ENCODE data around the gene AMT.

Gene AMT, protein sequence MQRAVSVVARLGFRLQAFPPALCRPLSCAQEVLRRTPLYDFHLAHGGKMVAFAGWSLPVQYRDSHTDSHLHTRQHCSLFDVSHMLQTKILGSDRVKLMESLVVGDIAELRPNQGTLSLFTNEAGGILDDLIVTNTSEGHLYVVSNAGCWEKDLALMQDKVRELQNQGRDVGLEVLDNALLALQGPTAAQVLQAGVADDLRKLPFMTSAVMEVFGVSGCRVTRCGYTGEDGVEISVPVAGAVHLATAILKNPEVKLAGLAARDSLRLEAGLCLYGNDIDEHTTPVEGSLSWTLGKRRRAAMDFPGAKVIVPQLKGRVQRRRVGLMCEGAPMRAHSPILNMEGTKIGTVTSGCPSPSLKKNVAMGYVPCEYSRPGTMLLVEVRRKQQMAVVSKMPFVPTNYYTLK

GRCh38 chr3:49422379-49423248, at the start of gene AMT:
TSS of gene AMT (minus strand) at chr3:49422473. CDS start at chr3:49422450, 23 bp downstream.
- no peak for DNase-seq (ENCODE audit: low read depth in 2 of 2)

DNA sequence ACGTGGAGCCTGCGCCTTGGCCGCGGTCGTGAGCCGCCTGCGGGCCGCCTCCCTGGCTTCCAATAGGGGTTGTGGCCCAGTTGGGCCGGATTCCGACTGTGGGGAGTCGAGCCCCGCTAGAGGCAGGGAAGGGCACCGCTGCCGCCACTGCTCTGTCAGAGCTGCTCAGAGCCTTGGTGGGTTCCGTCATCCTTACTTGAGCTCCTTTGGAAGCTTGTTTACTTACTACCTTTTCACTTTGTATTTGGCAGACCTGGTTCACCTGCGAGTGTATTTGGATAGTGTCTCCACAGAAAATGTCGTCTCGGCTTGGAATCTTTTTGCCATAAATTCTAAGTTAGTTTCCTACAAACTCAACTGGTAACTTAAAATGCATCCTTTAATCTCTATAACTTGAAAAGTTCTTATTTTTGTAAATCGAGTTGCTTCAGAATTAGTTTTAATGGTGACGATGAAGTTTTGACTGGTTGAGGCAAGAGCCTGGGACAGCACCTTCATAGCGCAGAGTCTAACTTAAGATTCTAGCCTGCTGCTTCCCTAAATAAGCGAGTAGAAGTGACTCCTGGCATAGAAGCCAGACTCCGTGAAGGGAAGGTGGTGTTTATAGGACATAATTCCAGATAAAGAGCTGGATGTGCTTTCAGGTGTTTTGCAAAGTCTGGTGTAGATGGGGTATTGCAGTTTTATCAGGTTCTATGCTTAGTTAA, 48.6 kb upstream of the AMT start:
- DNase-seq (ENCODE audit: low read depth in 2 of 2), result no peak

- peak; percentile 83 to 91 for DNase-seq (ENCODE audit: low read depth in 2 of 2)
Observed at GRCh38 chr3:49469936-49470713, 47.9 kb upstream of the AMT start, which contains the start of gene DAG1. TSS of gene DAG1 (plus strand) at chr3:49470267. CDS start at chr3:49510535, 40,268 bp downstream.

- DNase-seq (ENCODE audit: low read depth in 2 of 2), result no peak
Observed at GRCh38 chr3:49469037-49469935, 47.0 kb upstream of the AMT start.

DNA sequence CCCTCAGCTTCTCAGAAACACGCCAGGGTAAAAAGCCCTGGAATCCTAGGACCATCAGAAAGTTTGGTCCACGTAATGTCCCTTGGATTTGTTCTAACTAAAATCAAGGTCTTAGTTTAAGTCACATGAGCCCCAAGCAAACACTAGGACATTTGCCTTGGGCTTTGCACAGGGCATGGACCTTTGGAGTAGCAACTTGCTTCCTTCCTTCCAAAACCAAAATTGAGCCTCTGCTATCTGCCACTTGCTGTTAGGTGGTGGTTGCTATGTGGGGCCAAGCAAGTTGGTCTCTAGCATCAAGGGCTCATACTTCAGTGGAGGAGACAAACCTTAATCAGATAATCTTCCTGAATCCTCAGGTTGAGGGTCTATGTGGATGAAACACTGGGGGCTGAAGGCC, 43.8 kb upstream of the AMT start:
- DNase-seq (ENCODE audit: low read depth in 2 of 2), result no peak

DNA sequence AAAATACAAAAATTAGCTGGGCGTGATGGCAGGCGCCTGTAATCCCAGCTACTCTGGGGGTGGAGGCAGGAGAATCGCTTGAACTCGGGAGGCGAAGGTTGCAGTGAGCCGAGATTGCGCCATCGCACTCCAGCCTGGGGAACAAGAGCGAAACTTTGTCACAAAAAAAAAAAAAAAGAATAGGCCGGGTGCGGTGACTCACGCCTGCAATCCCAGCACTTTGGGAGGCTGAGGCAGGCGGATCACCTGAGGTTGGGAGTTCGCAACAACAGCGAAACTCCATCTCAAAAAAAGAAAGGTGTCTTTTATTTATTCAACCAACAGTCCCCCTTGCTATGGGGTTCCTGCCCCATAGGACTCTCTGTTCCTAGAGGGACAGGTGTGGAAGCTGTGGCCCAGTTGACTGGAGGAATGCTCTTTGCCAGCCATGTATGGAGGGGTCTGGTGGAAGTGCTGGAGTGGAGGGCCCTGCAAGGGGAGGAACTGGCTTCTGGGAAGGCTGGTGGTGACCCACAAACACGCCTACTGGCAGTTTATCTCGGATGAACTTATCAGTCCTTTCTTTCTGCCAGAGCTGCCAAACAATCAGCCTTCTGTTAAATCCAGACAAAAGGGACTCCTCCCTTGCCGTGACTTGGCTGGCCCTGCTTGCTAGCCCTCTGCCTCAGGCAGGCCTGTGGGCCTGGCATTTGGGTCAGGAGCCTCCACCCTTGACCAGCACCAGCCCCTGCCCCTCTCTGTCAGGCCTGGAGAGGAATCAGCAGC, 43.2 kb upstream of the AMT start:
- no peak for DNase-seq (ENCODE audit: low read depth in 2 of 2)

- no peak for DNase-seq (ENCODE audit: low read depth in 2 of 2)
Observed at GRCh38 chr3:49462222-49462621, 39.9 kb upstream of the AMT start.

DNA sequence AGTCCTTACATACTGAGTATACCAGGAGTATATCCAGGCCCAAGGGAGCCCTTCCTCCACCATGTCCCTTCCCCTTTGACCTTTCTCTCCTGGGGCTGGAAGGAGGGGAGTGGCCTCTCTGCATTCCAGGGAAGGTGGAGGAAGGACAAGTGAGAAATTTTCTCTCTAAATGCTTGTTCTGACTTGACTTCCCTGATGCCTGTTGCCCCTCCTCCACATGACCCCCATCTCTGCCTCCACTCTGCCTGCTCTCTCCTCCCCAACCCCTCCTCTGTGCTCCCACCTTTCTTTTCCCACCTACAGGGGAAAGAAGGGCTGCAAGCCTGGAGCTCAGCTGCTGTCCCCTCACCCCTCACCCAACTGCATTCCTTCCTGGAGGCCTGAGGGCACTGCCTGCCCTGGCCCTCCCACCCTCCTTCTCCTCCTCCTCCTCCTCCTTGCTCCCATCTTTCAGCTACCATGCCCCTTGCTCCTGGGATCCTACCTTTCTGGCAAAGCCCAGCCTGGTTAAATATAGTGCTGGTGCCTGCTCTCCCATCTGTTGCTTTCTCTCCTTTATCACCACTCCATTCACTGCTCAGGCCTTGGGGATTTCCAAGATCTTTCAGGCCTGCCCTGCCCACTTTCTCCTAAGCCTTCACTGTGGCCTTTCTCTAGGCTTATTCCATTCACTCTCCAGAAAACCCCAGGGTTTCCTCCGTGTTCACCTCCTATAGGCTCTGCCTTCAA, 39.3 kb upstream of the AMT start:
- DNase-seq (ENCODE audit: low read depth in 2 of 2), result no peak

DNA sequence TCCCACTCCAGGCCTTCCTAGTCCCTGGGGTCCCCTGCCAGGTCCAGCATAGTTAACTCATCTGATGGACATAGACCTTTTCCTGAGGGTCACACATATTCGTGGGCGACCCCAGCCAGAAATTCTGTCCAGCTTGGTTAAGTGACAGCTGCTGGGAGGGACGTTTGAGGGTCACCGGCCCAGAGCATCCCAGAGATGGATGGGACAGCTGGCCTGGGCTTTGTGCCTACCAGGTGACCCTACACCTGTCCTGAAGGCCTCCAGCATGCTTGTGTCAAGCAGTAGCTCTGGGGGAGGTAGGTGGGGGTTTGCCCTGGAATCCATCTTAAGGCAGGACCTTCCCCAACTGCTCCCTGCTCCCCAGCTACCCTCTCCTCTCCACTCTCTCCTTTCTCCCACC, 38.7 kb upstream of the AMT start:
- no peak for DNase-seq (ENCODE audit: low read depth in 2 of 2)

GRCh38 chr3:49460188-49460890, 38.1 kb upstream of the AMT start:
- DNase-seq (ENCODE audit: low read depth in 2 of 2), result no peak

- no peak for DNase-seq (ENCODE audit: low read depth in 2 of 2)
Observed at GRCh38 chr3:49456466-49456865, 34.2 kb upstream of the AMT start.

- no peak for DNase-seq (ENCODE audit: low read depth in 2 of 2)
Observed at GRCh38 chr3:49454898-49455681, 32.8 kb upstream of the AMT start.

DNA sequence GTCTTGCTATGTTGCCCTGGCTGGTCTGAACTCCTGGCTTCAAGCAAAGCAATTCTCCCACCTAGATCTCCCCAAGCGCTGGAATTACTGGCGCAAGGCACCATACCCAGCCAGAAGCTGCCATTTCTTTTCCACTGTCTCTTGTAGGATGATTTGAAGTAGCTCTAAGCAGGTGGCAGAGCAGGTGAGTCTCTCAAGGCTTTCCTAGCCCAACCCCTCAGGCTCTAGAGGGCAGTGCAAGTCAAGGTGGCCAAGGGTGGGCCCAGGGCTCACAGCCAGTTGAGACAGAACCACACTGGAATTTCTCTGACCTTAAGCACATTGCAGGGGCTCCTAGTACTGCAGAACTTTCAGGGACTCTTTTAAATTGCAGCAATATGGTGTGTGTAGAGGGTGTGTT, 32.2 kb upstream of the AMT start:
- DNase-seq (ENCODE audit: low read depth in 2 of 2), result no peak

DNA sequence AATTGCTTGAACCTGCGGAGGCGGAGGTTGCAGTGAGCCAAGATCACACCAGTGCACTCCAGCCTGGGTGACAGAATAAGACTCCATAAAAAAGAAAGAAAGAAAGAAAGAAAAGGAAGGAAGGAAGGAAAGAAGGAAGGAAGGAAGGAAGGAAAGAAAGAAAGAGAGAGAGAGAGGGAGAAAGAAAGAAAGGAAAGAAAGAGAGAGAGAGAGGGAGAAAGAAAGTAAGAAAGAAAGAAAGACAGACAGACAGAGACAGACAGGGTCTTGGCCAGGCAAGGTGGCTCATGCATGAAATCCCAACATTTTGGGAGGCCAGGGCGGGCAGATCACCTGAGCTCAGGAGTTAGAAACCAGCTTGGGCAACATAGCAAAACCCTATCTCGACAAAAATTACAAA, 31.3 kb upstream of the AMT start:
- DNase-seq (ENCODE audit: low read depth in 2 of 2), result no peak

- no peak for DNase-seq (ENCODE audit: low read depth in 2 of 2)
Observed at GRCh38 chr3:49445391-49445790, 23.1 kb upstream of the AMT start.

- no peak for DNase-seq (ENCODE audit: low read depth in 2 of 2)
Observed at GRCh38 chr3:49434731-49435130, 12.5 kb upstream of the AMT start.

DNA sequence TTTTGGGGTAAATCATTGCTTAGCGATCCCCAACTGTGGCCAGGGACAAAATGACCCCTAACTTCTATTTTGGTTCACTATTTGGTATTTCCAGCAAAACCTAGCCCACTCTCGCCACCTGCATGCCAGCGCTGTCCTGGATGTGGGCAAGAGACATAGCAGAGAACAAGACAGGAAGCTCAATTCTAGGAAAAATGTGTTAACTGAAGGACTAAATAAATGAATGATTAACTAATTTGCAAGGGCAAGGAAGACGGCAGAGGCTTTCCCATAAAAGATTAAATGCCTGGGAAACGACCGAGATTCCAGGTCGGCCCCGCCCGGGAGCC, 6.4 kb upstream of the AMT start:
- no peak for DNase-seq (ENCODE audit: low read depth in 2 of 2)

GRCh38 chr3:49427586-49427985, 5.3 kb upstream of the AMT start:
- no peak for DNase-seq (ENCODE audit: low read depth in 2 of 2)

Data from stimulated activated CD8-positive, alpha-beta memory T cell treated with anti-CD3 and anti-CD28 coated beads, Interleukin-7, amount 100 ng/mL, for 1 hour (primary cell).